Uterus (tissue), 2 donors: ENCODE measurements around the gene NAV2.

Experiments
- POLR2A ChIP-seq, 2 donors: fragments of 450-650 bp; IDR thresholded peaks; one replicate each; pipeline ENCODE4 v1.6.1; 2016; ENCODE audit warnings: antibody characterized with exemption in 2 of 2, mild to moderate bottlenecking in 1 of 2, moderate library complexity in 1 of 2
- TF ChIP-seq, protein P1 (sequence below), 4 experiments: fragments of 200-600 bp in 2 of 4; fragments of 450-650 bp in 2 of 4; sonication (generic) in 2 of 4; IDR thresholded peaks; one replicate each; pipeline ENCODE4 v1.5.1; 2016 to 2019; ENCODE audit warnings: antibody characterized with exemption in 4 of 4, mild to moderate bottlenecking in 2 of 4, moderate library complexity in 1 of 4

GRCh38 chr11:20070459-20070858, 357.8 kb downstream of the NAV2 start:
- TF ChIP-seq, protein P1, sequence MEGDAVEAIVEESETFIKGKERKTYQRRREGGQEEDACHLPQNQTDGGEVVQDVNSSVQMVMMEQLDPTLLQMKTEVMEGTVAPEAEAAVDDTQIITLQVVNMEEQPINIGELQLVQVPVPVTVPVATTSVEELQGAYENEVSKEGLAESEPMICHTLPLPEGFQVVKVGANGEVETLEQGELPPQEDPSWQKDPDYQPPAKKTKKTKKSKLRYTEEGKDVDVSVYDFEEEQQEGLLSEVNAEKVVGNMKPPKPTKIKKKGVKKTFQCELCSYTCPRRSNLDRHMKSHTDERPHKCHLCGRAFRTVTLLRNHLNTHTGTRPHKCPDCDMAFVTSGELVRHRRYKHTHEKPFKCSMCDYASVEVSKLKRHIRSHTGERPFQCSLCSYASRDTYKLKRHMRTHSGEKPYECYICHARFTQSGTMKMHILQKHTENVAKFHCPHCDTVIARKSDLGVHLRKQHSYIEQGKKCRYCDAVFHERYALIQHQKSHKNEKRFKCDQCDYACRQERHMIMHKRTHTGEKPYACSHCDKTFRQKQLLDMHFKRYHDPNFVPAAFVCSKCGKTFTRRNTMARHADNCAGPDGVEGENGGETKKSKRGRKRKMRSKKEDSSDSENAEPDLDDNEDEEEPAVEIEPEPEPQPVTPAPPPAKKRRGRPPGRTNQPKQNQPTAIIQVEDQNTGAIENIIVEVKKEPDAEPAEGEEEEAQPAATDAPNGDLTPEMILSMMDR (IDR thresholded peaks at IDR 0.05), result no peak
- no peak for TF ChIP-seq POLR2A (IDR thresholded peaks at IDR 0.05)
